Stimulated activated CD4-positive, alpha-beta T cell treated with anti-CD3 and anti-CD28 coated beads, Interleukin-12 subunit alpha, Interleukin-12 subunit beta, amount 100 ng/mL, for 24 hours (primary cell): ENCODE results near the gene CLTA.
"Not testable (repeated sequence)": the region's sequence is repeated elsewhere in the genome, so short reads cannot be mapped to it uniquely, and the experiment has no call there.

Experiments used
- DNase-seq, 2 experiments: peaks; one replicate each; pipeline ENCODE4 v3.0.0-alpha.2; 2020; ENCODE audit warnings: low read depth in 2 of 2

CLTA gene

GRCh38 chr9:36158122-36158521 lies 32.6 kb upstream of the CLTA start:
- no peak for DNase-seq

GRCh38 chr9:36158917-36159316 lies 31.8 kb upstream of the CLTA start:
- DNase-seq = no peak

GRCh38 chr9:36159509-36159908 lies 31.2 kb upstream of the CLTA start:
- DNase-seq = not testable (repeated sequence)

- not testable (repeated sequence) for DNase-seq
These were observed 30.6 kb upstream of the CLTA start for GRCh38 chr9:36160126-36160525.

GRCh38 chr9:36161187-36161586 lies 29.5 kb upstream of the CLTA start:
- DNase-seq = no peak

GRCh38 chr9:36162211-36162738 lies 28.4 kb upstream of the CLTA start:
- no peak for DNase-seq

GRCh38 chr9:36163049-36163785 lies 27.5 kb upstream of the CLTA start:
- no peak for DNase-seq

GRCh38 chr9:36163786-36164170 lies 26.9 kb upstream of the CLTA start:
- DNase-seq = no peak

GRCh38 chr9:36164372-36164771 lies 26.3 kb upstream of the CLTA start:
- no peak for DNase-seq

- no peak for DNase-seq
These were observed 25.7 kb upstream of the CLTA start for GRCh38 chr9:36164989-36165388.

GRCh38 chr9:36165826-36166167 lies 24.9 kb upstream of the CLTA start:
- DNase-seq = no peak

GRCh38 chr9:36166168-36166927 lies 24.4 kb upstream of the CLTA start:
- DNase-seq = peak; percentile 61 to 80

GRCh38 chr9:36169166-36169565 lies 21.6 kb upstream of the CLTA start, which contains the start of gene CCIN:
Gene CCIN (plus strand): TSS chr9:36169388. CDS start chr9:36169503, 115 bp downstream.
- no peak for DNase-seq

- DNase-seq = no peak
These were observed 21.0 kb upstream of the CLTA start for GRCh38 chr9:36169708-36170107.

- no peak for DNase-seq
These were observed 20.2 kb upstream of the CLTA start for GRCh38 chr9:36170531-36170930.

- DNase-seq = no peak
These were observed 16.9 kb upstream of the CLTA start for GRCh38 chr9:36173861-36174260.

- no peak for DNase-seq
These were observed 16.4 kb upstream of the CLTA start for GRCh38 chr9:36174271-36174670.

GRCh38 chr9:36174731-36175130 lies 16.0 kb upstream of the CLTA start:
- DNase-seq = no peak

- DNase-seq = not testable (repeated sequence)
These were observed 15.5 kb upstream of the CLTA start for GRCh38 chr9:36175209-36175608.

GRCh38 chr9:36176496-36176895 lies 14.2 kb upstream of the CLTA start:
- DNase-seq = not testable (repeated sequence)

- no peak for DNase-seq
These were observed 13.2 kb upstream of the CLTA start for GRCh38 chr9:36177571-36177970.

- not testable (repeated sequence) for DNase-seq
These were observed 10.5 kb upstream of the CLTA start for GRCh38 chr9:36180243-36180642.

GRCh38 chr9:36187414-36187813 lies 3.3 kb upstream of the CLTA start:
- no peak for DNase-seq
